ENCODE measurements around the gene PASD1.

The PASD1 gene

GRCh38 chrX:151697522-151697921, 134.0 kb downstream of the PASD1 start:
- TF ChIP-seq ZFX (IDR thresholded peaks at IDR 0.05; ENCODE audit: borderline replicate concordance) (no peak), CTCF (IDR thresholded peaks at IDR 0.05) (no peak)
- no peak overlapping the region for H3K27ac ChIP-seq

DNA sequence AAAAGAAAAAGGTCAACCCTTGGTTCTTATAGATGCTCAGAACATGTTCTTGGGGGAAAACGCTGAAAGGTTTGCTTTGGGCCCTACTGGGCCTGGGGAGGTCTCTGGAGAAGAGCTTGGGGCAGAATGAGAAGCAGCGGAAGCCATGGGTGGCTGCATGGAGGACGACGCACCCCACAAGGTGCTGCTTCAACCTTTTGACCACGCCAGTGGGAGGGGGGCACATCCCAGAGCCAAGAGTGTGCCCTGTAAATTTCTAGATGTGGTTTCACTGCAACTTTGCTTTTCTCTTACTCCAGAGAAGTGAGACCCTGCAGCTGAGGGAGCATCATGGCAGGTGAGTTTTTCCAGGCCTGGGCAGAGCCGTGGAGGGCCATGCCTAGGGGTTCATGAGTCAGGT, 135.0 kb downstream of the PASD1 start:
- no peak overlapping the region for H3K27ac ChIP-seq
- TF ChIP-seq ZFX (IDR thresholded peaks at IDR 0.05; ENCODE audit: borderline replicate concordance) (no peak), CTCF (IDR thresholded peaks at IDR 0.05) (no peak)

- TF ChIP-seq ZFX (IDR thresholded peaks at IDR 0.05; ENCODE audit: borderline replicate concordance) (no peak), CTCF (IDR thresholded peaks at IDR 0.05) (no peak)
- no peak overlapping the region for H3K27ac ChIP-seq
These were observed 136.3 kb downstream of the PASD1 start for GRCh38 chrX:151699746-151700145.

GRCh38 chrX:151700581-151700980, 137.1 kb downstream of the PASD1 start:
- TF ChIP-seq ZFX (IDR thresholded peaks at IDR 0.05; ENCODE audit: borderline replicate concordance), result no peak
- TF ChIP-seq CTCF (IDR thresholded peaks at IDR 0.05), result no peak
- no peak overlapping the region for H3K27ac ChIP-seq

- TF ChIP-seq CTCF (IDR thresholded peaks at IDR 0.05) (no peak), ZFX (IDR thresholded peaks at IDR 0.05; ENCODE audit: borderline replicate concordance) (no peak)
- no peak overlapping the region for H3K27ac ChIP-seq
These were observed 137.6 kb downstream of the PASD1 start for GRCh38 chrX:151701071-151701470.

GRCh38 chrX:151701531-151701930, 138.1 kb downstream of the PASD1 start:
- no peak for TF ChIP-seq CTCF (IDR thresholded peaks at IDR 0.05)
- TF ChIP-seq ZFX (IDR thresholded peaks at IDR 0.05; ENCODE audit: borderline replicate concordance), result no peak
- no peak overlapping the region for H3K27ac ChIP-seq

DNA sequence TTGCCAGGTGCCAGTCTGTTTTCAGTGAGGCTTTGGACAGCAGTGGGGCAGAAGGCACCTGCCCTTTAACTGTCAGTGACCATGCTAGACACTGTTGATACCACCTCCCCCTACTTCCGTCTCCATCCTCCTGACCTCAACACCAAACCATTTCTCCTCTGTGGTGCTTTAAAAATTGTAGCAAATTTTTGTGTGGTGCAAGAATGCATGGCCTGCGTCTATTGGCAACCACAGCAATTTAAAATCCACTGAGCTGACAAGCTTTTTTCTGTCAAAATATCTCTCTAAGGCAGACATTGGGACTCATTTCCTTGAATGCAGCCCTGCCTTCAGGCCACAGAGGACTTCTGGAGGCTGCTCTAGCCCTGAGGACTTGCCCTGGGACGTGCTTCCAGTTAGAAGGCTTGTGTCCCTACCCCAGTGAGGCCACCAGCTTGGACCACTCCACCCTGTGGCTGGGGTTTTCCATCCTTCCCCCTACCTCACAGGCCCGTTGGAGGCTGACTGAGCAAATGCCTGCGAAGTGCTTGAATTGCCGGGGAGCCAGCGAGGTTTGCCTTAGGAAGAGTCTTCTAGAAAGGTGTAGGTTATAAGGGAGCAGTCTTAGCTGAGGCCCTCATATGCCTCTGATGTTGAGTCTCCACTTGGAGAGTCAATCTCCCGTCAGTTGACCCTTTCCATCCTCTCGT, 138.7 kb downstream of the PASD1 start:
- TF ChIP-seq ZFX (IDR thresholded peaks at IDR 0.05; ENCODE audit: borderline replicate concordance) (no peak), CTCF (IDR thresholded peaks at IDR 0.05) (no peak)

More for the DNA sequence above, 138.7 kb downstream of the PASD1 start:
- no peak overlapping the region for H3K27ac ChIP-seq
